Astrocyte (in vitro differentiated cells and primary cell): Measurements from ENCODE around the gene USP6NL.

Experiments used
- EZH2 ChIP-seq: IDR thresholded peaks from 2 replicates; pipeline ENCODE4 v1.6.1; 2012; ENCODE audit warnings: mild to moderate bottlenecking, low read length, inconsistent platforms; ENCODE audit not compliant: insufficient read depth
- TF ChIP-seq, protein P1 (sequence below): IDR thresholded peaks from 2 replicates; pipeline ENCODE4 v1.5.1; 2011; ENCODE audit warnings: low read depth, mild to moderate bottlenecking, inconsistent platforms, low read length, moderate library complexity; ENCODE audit not compliant: insufficient read depth

- TF ChIP-seq, protein P1, sequence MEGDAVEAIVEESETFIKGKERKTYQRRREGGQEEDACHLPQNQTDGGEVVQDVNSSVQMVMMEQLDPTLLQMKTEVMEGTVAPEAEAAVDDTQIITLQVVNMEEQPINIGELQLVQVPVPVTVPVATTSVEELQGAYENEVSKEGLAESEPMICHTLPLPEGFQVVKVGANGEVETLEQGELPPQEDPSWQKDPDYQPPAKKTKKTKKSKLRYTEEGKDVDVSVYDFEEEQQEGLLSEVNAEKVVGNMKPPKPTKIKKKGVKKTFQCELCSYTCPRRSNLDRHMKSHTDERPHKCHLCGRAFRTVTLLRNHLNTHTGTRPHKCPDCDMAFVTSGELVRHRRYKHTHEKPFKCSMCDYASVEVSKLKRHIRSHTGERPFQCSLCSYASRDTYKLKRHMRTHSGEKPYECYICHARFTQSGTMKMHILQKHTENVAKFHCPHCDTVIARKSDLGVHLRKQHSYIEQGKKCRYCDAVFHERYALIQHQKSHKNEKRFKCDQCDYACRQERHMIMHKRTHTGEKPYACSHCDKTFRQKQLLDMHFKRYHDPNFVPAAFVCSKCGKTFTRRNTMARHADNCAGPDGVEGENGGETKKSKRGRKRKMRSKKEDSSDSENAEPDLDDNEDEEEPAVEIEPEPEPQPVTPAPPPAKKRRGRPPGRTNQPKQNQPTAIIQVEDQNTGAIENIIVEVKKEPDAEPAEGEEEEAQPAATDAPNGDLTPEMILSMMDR, result no peak
- no peak for TF ChIP-seq EZH2
Observed at GRCh38 chr10:11548065-11548767, 63.2 kb downstream of the USP6NL start.
